Suprapubic skin (tissue), 4 donors: Measurements from ENCODE around the gene MAML1. TPM values are rescaled to one million over a fixed set of nuclear protein-coding genes. Genes with fewer than 3 reads are reported as not detected.

Experiments used
- DNase-seq, 2 donors: peaks; one replicate each; pipeline ENCODE4 v3.0.0-alpha.2; 2019; ENCODE audit warnings: low spot score in 2 of 2
- H3K27ac ChIP-seq: fragments of 200-600 bp; sonication (generic); one replicate; pipeline ENCODE4 v1.5.1; 2019
- H3K27me3 ChIP-seq: fragments of 200-600 bp; sonication (generic); one replicate; pipeline ENCODE4 v1.5.1; 2019
- H3K36me3 ChIP-seq: fragments of 200-600 bp; sonication (generic); one replicate; pipeline ENCODE4 v1.5.1; 2019
- H3K4me1 ChIP-seq: fragments of 200-600 bp; sonication (generic); one replicate; pipeline ENCODE4 v1.5.1; 2019
- H3K4me3 ChIP-seq: fragments of 200-600 bp; sonication (generic); one replicate; pipeline ENCODE4 v1.5.1; 2019; ENCODE audit warnings: mild to moderate bottlenecking
- H3K9me3 ChIP-seq: fragments of 200-600 bp; sonication (generic); one replicate; pipeline ENCODE4 v1.5.1; 2019
- CTCF ChIP-seq, 2 donors: fragments of 200-600 bp in 1 of 2; fragments of 450-650 bp in 1 of 2; sonication (generic) in 1 of 2; IDR thresholded peaks; one replicate each; pipeline ENCODE4 v1.5.1; 2016 to 2019; ENCODE audit warnings: antibody characterized with exemption in 2 of 2, mild to moderate bottlenecking in 1 of 2, moderate library complexity in 1 of 2
- EP300 ChIP-seq: sonication (generic); formaldehyde crosslinking; IDR thresholded peaks from one replicate; pipeline ENCODE4 v1.6.1; 2017; ENCODE audit warnings: antibody characterized with exemption
- POLR2A ChIP-seq, 2 donors: fragments of 450-650 bp; IDR thresholded peaks; one replicate each; pipeline ENCODE4 v1.6.1; 2017; ENCODE audit warnings: antibody characterized with exemption in 2 of 2, mild to moderate bottlenecking in 2 of 2, moderate library complexity in 2 of 2
- POLR2AphosphoS5 ChIP-seq, 3 donors: sonication (generic); formaldehyde crosslinking; IDR thresholded peaks; one replicate each; pipeline ENCODE4 v1.6.1; 2017; ENCODE audit warnings: antibody characterized with exemption in 3 of 3
- WGBS: methylation state at CpG from one replicate; pipeline ENCODE4 v1.1.5; 2018; 5-methylcytosine and 5-hydroxymethylcytosine counted together
- total RNA-seq, 4 donors: library from RNA; depleted of rRNA; stranded (reverse); fragments of >200 nt; gene quantifications; one replicate each; pipeline ENCODE4 v1.1.0, GENCODE V29; 2016

MAML1 gene
- total RNA-seq, 4 donors from 2014 or later, result 26.5 to 45.0 (median 38.6) TPM

GRCh38 chr5:179825655-179826182 lies 93.1 kb downstream of the MAML1 start:
- H3K27me3 ChIP-seq, result no peaks in the 10 kb centered on the region
- no peak overlapping the region for H3K27ac ChIP-seq
- no peak for DNase-seq
- 78% methylated on average over 13 of the region's 13 CpGs for WGBS
- H3K4me3 ChIP-seq, result no peak overlapping the region
- H3K36me3 ChIP-seq, result peaks cover 79% of the 10 kb centered on the region
- no peaks in the 10 kb centered on the region for H3K9me3 ChIP-seq
- peaks cover 53% of the 10 kb centered on the region for H3K4me1 ChIP-seq
- TF ChIP-seq EP300, result no peak
- TF ChIP-seq POLR2AphosphoS5 (IDR thresholded peaks at IDR 0.05), result no peak
- TF ChIP-seq POLR2A (IDR thresholded peaks at IDR 0.05), result no peak
- TF ChIP-seq CTCF (IDR thresholded peaks at IDR 0.05), result no peak

Other genes starting within 250 kb of the MAML1 start
- gene RUFY1, start 182.3 kb upstream of the MAML1 start, total RNA-seq, result 10 to 100 TPM; 37.8 to 61.3 (median 55.0) TPM
- 100 to 1,000 TPM; 260 to 868 (median 295) TPM for gene HNRNPH1, start 109.2 kb upstream of the MAML1 start, total RNA-seq
- gene CBY3, start 51.8 kb upstream of the MAML1 start, total RNA-seq, result not detected
- 100 to 1,000 TPM; 185 to 282 (median 240) TPM for gene CANX, start 33.9 kb upstream of the MAML1 start, total RNA-seq
- 1 to 10 TPM; 3.5 to 7.9 (median 4.5) TPM for gene LTC4S, start 61.2 kb downstream of the MAML1 start, total RNA-seq
- 100 to 1,000 TPM in 2 of 4 donors, 10 to 100 TPM in 2; 74.5 to 142 (median 97.4) TPM for gene MGAT4B, start 74.0 kb downstream of the MAML1 start, total RNA-seq
- gene SQSTM1, start 88.1 kb downstream of the MAML1 start, total RNA-seq, result 100 to 1,000 TPM; 183 to 282 (median 265) TPM
- gene MRNIP, start 126.0 kb downstream of the MAML1 start, total RNA-seq, result 100 to 1,000 TPM in 1 of 4 donors, 10 to 100 TPM in 3; 11.6 to 102 (median 22.6) TPM
- 100 to 1,000 TPM in 3 of 4 donors, 10 to 100 TPM in 1; 97.5 to 177 (median 116) TPM for gene TBC1D9B, start 175.1 kb downstream of the MAML1 start, total RNA-seq